GM12872 (cell line): ENCODE results near the gene RGMA.

Experiments
- CTCF ChIP-seq: IDR thresholded peaks from 3 replicates; pipeline ENCODE4 v1.5.1; 2011; ENCODE audit warnings: low read depth, mild to moderate bottlenecking, low read length, moderate library complexity; ENCODE audit not compliant: insufficient read depth

The RGMA gene

GRCh38 chr15:93059442-93059841 lies 29.6 kb downstream of the RGMA start:
- no peak for TF ChIP-seq CTCF

- no peak for TF ChIP-seq CTCF
Observed at GRCh38 chr15:93058904-93059427, 30.0 kb downstream of the RGMA start.

GRCh38 chr15:93058128-93058527 lies 30.9 kb downstream of the RGMA start:
- TF ChIP-seq CTCF: no peak

GRCh38 chr15:93057618-93058017 lies 31.4 kb downstream of the RGMA start:
- no peak for TF ChIP-seq CTCF

GRCh38 chr15:93056836-93057235 lies 32.2 kb downstream of the RGMA start:
- no peak for TF ChIP-seq CTCF

GRCh38 chr15:93055211-93055610 lies 33.8 kb downstream of the RGMA start:
- no peak for TF ChIP-seq CTCF

GRCh38 chr15:93052090-93052879 lies 36.7 kb downstream of the RGMA start:
- TF ChIP-seq CTCF: peak; percentile 51
